UCSD-AML1 (cell line): Measurements from ENCODE around the gene VWF.
"Not testable (repeated sequence)": the region's sequence is repeated elsewhere in the genome, so short reads cannot be mapped to it uniquely, and the experiment has no call there.

Experiments
- DNase-seq: peaks from one replicate; lab custom pipeline; 2025; ENCODE audit not compliant: unreplicated experiment; lab: John Stamatoyannopoulos, UW

Gene VWF

GRCh38 chr12:6124411-6125309 is at the start of gene VWF:
Gene VWF, minus strand, starts transcription at chr12:6124670. Its CDS starts 1,474 bp downstream, at chr12:6123196.
- DNase-seq, result peak; percentile 49

DNA sequence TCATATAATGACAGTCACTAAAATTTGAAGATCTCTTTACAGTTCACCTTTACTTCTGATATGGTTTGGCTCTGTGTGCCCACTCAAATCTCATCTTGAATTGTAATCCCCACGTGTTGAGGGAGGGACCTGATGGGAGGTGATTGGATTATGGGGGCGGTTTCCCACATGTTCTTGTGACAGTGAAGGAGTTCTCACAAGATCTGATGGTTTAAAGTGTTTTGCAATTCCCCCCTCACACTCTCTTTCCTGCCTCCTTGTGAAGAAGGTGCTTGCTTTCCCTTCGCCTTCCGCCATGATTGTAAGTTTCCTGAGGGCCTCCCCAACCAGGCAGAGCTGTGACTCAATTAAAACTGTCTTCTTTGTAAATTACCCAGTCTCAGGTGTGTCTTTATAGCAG is 48.4 kb upstream of the VWF start:
- no peak for DNase-seq

DNA sequence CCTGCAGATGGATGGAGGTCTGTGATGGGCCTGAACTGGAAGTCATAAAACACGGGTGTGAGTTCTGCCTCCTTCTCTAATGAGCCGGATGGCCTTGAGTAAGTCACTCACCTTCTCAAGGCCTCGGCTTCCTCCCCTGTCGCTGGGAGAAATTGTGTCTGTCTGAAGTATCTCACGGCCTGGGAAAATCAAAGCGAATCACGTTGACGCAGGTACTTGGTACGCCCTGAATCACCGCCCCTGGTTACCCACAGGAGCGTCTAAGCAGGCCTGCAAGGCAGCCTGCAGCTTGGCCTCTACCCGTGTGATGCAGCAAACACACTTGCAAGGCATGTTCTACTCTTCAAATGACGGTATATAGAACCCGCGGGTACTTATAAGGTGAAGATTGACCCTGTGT is 47.6 kb upstream of the VWF start:
- no peak for DNase-seq

DNA sequence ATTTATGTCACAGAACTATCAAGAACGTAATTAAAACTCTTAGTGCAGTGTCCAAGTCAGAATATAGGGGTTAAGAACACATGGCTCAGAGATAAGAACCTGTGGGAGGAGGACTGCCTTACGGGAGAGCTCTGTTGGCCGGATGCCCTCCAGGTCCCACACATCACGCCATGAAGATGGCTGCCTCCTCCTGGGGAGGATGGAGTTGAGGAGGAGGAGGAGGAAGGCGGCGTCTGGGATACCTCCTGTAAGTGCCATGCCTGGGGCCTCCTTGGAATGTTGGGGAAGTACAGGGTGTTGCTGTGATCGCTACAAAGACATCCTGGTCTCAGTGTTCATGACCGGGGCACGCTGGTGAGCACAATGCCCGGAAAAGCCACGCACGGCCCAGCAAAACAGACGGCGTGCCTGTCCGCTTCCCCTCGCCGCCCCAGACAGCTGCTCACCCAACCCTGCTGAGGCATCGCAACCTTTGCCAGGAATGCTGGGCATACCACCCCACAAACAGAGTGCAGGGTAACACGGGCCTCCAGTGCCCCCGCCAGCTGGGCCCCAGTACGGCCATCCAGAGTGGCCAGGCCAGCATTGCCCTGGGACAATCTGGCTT is 47.0 kb upstream of the VWF start:
- DNase-seq, result no peak

DNA sequence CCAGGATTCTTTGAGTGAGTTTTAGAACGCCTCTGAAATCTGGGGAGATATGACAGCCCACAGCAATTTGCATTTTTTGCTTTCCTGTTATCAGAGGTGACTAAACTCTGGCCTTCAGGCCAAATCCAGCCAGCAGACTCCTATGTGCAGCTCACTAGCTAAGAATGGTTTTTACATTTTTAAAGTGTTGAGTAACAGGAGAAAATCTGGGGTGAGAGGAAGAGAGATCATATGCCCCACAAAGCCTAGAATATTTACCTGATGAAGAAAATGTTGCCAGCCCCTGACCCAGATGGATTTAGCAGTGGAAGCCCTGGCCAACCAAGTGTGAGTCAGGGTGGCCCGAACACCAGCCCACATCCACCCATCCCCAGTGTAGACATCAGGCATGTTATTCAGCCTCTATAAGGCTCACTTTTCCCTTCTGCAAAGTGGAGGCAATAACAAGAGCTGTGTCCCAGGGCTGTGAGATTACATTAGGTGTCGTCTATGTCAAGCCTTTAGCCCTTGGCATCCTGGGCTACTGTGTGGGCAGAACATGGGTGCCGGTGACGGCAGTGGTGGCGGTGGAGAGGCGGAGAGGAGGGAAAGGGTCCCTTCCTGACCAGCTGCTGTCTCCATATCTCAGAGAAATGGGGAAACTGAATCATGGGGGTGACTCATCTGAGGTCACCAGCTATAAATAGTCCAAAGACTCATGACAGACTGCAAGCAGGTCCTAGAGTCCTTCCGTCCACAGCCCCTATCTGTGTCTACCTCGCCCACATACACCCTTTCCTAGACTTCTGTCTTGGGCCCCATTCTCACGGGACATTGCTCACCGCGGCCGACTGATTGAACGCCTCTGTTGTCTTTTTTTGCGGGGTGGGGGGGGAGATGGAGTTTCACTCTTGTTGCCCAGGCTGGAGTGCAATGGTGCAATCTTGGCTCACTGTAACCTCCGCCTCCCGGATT is 43.1 kb upstream of the VWF start:
- DNase-seq, result peak; percentile 81

DNA sequence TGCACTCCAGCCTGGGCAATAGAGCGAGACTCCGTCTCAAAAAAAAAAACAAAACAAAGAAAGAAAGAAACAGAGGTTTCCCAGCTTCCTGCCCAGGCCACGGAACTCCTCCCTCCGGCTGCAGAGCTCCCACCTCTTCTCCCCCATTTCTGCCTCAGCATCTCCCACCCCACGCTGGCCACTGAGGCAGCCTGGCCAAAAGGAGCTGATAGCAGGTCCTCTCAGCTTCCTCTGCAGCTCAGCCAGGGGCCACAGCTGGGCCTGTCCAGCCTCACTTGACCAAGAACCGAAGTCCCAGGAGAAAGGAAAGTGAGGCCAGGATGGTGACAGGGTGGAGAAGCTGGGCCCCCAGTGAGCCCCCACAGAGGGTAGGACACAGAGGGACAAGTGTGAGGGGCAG is 42.3 kb upstream of the VWF start:
- no peak for DNase-seq

DNA sequence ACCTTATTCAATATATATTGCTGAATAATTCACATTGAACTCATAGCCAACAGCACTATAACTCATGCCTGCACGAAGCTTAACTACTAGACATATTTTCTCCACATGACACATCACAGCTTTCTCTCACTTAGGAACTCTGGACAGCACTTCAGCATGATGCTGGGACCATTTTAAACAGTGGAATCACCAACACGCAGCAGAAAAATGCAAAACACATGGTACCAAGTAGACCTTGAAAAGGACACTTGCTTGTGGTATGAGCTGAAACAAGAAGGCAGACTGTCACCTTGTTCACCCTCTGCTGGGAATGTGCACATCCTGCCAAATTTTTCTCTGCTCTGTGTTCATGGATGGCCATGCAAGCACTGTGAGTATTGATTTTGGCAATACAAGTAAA is 40.9 kb upstream of the VWF start:
- DNase-seq, result no peak

GRCh38 chr12:6163416-6164060 is 39.1 kb upstream of the VWF start:
- no peak for DNase-seq

DNA sequence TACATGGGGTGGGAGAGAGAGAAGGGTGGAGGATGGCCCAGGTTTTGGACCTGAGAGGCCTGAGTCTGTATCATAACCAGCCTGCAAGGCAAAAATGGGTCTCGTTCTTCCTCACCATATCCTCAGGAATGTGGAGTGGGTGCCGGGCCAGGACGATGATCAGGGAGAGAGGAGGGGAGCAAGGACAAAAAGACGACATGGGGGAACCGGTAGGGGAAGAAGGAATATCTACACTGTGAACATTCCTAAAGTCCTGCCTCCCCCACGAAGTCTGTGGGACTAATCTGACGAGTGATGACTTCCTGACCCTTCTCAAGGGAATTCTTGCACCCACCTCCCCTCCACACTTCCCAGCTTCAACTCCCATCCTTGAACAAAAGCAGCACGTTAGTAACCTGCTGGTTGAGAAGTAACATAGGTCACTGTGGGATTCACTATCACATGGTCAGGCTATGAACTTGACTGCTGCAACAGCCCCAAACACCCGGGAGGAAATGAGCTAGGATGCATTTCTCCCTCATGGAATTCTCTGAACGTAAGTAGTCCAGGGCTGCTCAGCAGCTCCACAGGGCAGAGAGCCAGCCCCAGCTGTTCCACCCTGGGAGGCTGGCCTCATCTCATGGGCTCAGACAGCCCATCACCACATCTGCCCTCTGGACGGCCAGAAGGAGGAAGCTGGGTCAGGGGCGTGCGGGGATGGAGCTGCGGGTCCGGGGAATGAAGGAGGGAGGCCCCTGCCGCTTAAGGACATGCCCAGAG is 36.8 kb upstream of the VWF start:
- DNase-seq, result peak; percentile 52

DNA sequence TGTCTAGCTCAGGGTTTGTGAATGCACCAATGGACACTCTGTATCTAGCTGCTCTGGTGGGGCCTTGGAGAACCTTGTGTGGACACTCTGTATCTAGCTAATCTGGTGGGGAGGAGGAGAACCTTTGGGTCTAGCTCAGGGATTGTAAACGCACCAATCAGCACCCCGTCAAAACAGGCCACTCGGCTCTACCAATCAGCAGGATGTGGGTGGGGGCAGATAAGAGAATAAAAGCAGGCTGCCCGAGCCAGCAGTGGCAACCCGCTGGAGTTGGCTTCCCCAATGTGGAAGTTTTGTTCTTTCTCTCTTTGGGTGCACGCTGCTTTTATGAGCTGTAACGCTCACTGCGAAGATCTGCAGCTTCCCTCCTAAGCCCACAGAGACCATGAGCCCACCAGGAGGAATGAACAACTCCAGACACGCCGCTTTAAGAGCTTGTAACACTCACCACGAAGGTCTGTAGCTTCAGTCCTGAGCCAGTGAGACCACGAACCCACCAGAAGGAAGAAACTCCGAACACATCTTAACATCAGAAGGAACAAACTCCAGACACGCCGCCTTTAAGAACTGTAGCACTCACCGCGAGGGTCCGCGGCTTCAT is 35.7 kb upstream of the VWF start:
- not testable (repeated sequence) for DNase-seq

DNA sequence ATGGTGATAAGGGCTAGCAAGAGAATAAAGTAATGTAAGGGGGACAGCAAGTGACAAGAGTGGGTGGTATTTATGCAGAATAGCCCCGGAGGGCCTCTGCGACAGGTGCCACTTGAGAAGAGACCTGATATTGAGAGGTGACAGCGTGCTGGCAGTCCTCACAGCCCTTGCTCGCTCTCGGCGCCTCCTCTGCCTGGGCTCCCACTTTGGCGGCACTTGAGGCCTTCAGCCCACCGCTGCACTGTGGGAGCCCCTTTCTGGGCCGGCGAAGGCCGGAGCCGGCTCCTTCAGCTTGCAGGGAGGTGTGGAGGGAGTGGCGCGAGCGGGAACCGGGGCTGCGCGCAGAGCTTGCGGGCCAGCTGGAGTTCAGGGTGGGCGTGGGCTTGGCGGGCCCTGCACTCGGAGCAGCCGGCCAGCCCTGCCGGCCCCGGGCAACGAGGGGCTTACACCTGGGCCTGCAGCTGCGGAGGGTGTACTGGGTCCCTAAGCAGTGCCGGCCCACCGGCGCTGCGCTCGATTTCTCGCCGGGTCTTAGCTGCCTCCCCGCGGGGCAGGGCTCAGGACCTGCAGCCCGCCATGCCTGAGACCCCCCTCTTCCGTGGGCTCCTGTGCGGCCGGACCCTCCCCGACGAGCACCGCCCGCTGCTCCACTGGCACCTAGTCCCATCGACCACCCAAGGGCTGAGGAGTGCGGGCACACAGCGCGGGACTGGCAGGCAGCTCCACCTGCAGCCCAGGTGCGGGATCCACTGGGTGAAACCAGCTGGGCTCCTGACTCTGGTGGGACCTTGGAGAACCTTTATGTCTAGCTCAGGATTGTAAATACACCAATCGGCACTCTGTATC is 34.9 kb upstream of the VWF start:
- DNase-seq, result not testable (repeated sequence)

GRCh38 chr12:6158749-6159148 is 34.3 kb upstream of the VWF start:
- no peak for DNase-seq

DNA sequence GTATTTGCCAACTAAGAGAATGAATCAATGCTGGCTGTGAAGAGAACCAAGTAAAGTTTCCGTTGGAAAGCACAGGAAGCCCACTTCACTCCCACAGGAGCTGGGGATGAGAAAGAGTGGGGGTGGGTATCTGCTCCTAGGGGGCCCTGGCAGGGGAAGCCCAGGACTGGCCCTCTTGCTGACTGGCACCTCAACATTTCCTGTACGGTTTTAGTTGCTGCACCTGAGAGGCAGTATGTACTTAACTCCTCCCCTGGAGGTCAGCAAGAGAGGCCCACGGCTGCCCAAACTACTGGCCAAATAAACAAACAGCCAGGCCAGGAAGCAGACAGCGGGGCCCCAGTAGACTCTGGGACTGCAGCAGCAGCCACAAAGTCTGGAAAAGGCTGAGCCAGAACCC is 33.8 kb upstream of the VWF start:
- DNase-seq, result no peak

GRCh38 chr12:6157482-6157881 is 33.0 kb upstream of the VWF start:
- DNase-seq, result no peak

GRCh38 chr12:6154730-6155459 is 30.4 kb upstream of the VWF start:
- no peak for DNase-seq

- DNase-seq, result not testable (repeated sequence)
These were observed 24.3 kb upstream of the VWF start for GRCh38 chr12:6148722-6149121.

DNA sequence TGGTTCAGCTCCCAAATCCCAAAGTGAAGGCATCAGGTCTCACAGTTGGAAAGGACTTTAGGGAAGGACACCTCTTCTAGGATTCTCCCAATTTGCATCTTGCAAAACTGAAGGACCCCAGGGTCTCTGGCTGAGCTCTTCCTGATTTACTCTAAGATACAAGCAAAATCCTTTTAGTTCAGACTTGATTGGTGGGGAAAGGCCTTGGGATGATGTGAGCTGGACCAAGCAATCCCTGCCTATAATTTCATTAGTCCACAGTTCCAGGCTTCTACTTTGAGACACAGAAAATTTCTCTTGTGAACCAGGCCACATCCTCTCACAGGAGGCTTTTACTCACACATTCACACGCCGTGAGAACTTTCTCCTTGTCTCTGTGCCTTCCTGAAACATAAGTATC is 23.6 kb upstream of the VWF start:
- DNase-seq, result no peak

GRCh38 chr12:6146951-6147350 is 22.5 kb upstream of the VWF start:
- no peak for DNase-seq
